Measurements from ENCODE around the gene GRK5. TPM values are rescaled to one million over a fixed set of nuclear protein-coding genes. Genes with fewer than 3 reads are reported as not detected.

Gene GRK5
- total and polyA plus RNA-seq, 3 experiments from 2014 or later = 7.7 to 13.8 (median 13.6) TPM

- Histone ChIP-seq H3K27me3 (ENCODE audit: insufficient read depth, low read length, poor library complexity, severe bottlenecking) (no peaks in the 10 kb centered on the region), H3K36me3 (ENCODE audit: insufficient read depth, low read length) (no peaks in the 10 kb centered on the region), H3K27ac (ENCODE audit: low read depth, low read length) (no peak overlapping the region), H3K9me3 (ENCODE audit: low read length) (no peaks in the 10 kb centered on the region), H3K4me1 (ENCODE audit: insufficient read depth, low read length) (no peaks in the 10 kb centered on the region), H3K4me3 (ENCODE audit: low read length) (no peak overlapping the region)
- H3K4me1 Mint-ChIP-seq = peaks cover 6 to 13% (median 10%) of the 10 kb centered on the region in 3 donors
- CTCF ChIA-PET = interaction anchor here (1.7 kb wide), 1 partner anchor 109 kb away, joined by 3 read pairs; no protein-coding TSS in a partner anchor
- POLR2A ChIA-PET = interaction anchor here (0.6 kb wide), 1 partner anchor 97 kb away, joined by 9 read pairs; no protein-coding TSS in a partner anchor
- H3K27ac Mint-ChIP-seq = no peak overlapping the region
- peaks cover 0 to 11% (median 3%) of the 10 kb centered on the region in 3 donors for H3K36me3 Mint-ChIP-seq
- no peak overlapping the region for H3K4me3 Mint-ChIP-seq
- H3K9me3 Mint-ChIP-seq = no peaks in the 10 kb centered on the region
- H3K27me3 Mint-ChIP-seq = no peaks in the 10 kb centered on the region
- no peak for DNase-seq
These were observed 184.3 kb downstream of the GRK5 start for GRCh38 chr10:119391440-119392251.

GRCh38 chr10:119393019-119393418, 185.6 kb downstream of the GRK5 start:
- H3K27me3 Mint-ChIP-seq = no peaks in the 10 kb centered on the region
- ChIA-PET CTCF (interaction anchor here (1.7 kb wide), 1 partner anchor 107 kb away, joined by 3 read pairs; no protein-coding TSS in a partner anchor), POLR2A (no interaction called here)
- Histone ChIP-seq H3K4me1 (ENCODE audit: insufficient read depth, low read length) (no peaks in the 10 kb centered on the region), H3K27me3 (ENCODE audit: insufficient read depth, low read length, poor library complexity, severe bottlenecking) (no peaks in the 10 kb centered on the region), H3K36me3 (ENCODE audit: insufficient read depth, low read length) (no peaks in the 10 kb centered on the region), H3K4me3 (ENCODE audit: low read length) (no peak overlapping the region), H3K9me3 (ENCODE audit: low read length) (no peaks in the 10 kb centered on the region), H3K27ac (ENCODE audit: low read depth, low read length) (no peak overlapping the region)
- no peak overlapping the region for H3K27ac Mint-ChIP-seq
- no peak overlapping the region for H3K4me3 Mint-ChIP-seq
- peaks cover 0 to 21% (median 3%) of the 10 kb centered on the region in 3 donors for H3K36me3 Mint-ChIP-seq
- peaks cover 6 to 13% (median 12%) of the 10 kb centered on the region in 3 donors for H3K4me1 Mint-ChIP-seq
- DNase-seq = no peak
- H3K9me3 Mint-ChIP-seq = no peaks in the 10 kb centered on the region

- H3K4me3 Mint-ChIP-seq = peak overlapping the region in 1 of 7 donors; percentile 19
- Histone ChIP-seq H3K27me3 (ENCODE audit: insufficient read depth, low read length, poor library complexity, severe bottlenecking) (no peaks in the 10 kb centered on the region), H3K36me3 (ENCODE audit: insufficient read depth, low read length) (no peaks in the 10 kb centered on the region), H3K4me3 (ENCODE audit: low read length) (no peak overlapping the region), H3K4me1 (ENCODE audit: insufficient read depth, low read length) (no peaks in the 10 kb centered on the region), H3K9me3 (ENCODE audit: low read length) (no peaks in the 10 kb centered on the region), H3K27ac (ENCODE audit: low read depth, low read length) (no peak overlapping the region)
- H3K27ac Mint-ChIP-seq = peak overlapping the region in 2 of 8 donors; percentile 42 to 58
- H3K4me1 Mint-ChIP-seq = peaks cover 6 to 13% (median 12%) of the 10 kb centered on the region in 3 donors
- no peaks in the 10 kb centered on the region for H3K9me3 Mint-ChIP-seq
- H3K27me3 Mint-ChIP-seq = no peaks in the 10 kb centered on the region
- no peak for DNase-seq
- H3K36me3 Mint-ChIP-seq = peaks cover 0 to 24% (median 3%) of the 10 kb centered on the region in 3 donors
- ChIA-PET POLR2A (no interaction called here), CTCF (no interaction called here)
These were observed 186.1 kb downstream of the GRK5 start for GRCh38 chr10:119393421-119393820.

GRCh38 chr10:119393845-119394244, 186.5 kb downstream of the GRK5 start:
- Mint-ChIP-seq H3K4me3 (peak overlapping the region in 1 of 7 donors; percentile 19), H3K9me3 (no peaks in the 10 kb centered on the region), H3K4me1 (peaks cover 6 to 13% (median 12%) of the 10 kb centered on the region in 3 donors), H3K27me3 (no peaks in the 10 kb centered on the region), H3K36me3 (peaks cover 0 to 26% (median 3%) of the 10 kb centered on the region in 3 donors), H3K27ac (peak overlapping the region in 4 of 8 donors; percentile 10 to 65 (median 50))
- ChIA-PET POLR2A (no interaction called here), CTCF (no interaction called here)
- Histone ChIP-seq H3K9me3 (ENCODE audit: low read length) (no peaks in the 10 kb centered on the region), H3K36me3 (ENCODE audit: insufficient read depth, low read length) (no peaks in the 10 kb centered on the region), H3K27me3 (ENCODE audit: insufficient read depth, low read length, poor library complexity, severe bottlenecking) (no peaks in the 10 kb centered on the region), H3K4me3 (ENCODE audit: low read length) (no peak overlapping the region), H3K27ac (ENCODE audit: low read depth, low read length) (no peak overlapping the region), H3K4me1 (ENCODE audit: insufficient read depth, low read length) (no peaks in the 10 kb centered on the region)
- DNase-seq = no peak

- peak overlapping the region in 1 of 8 donors; percentile 62 for H3K27ac Mint-ChIP-seq
- no peaks in the 10 kb centered on the region for H3K27me3 ChIP-seq (ENCODE audit: insufficient read depth, low read length, poor library complexity, severe bottlenecking)
- H3K4me1 Mint-ChIP-seq = peaks cover 6 to 13% (median 12%) of the 10 kb centered on the region in 3 donors
- ChIA-PET POLR2A (no interaction called here), CTCF (no interaction called here)
- H3K27me3 Mint-ChIP-seq = no peaks in the 10 kb centered on the region
- DNase-seq = no peak
- no peaks in the 10 kb centered on the region for H3K36me3 ChIP-seq (ENCODE audit: insufficient read depth, low read length)
- H3K36me3 Mint-ChIP-seq = peaks cover 0 to 31% (median 8%) of the 10 kb centered on the region in 3 donors
- no peaks in the 10 kb centered on the region for H3K9me3 Mint-ChIP-seq
- no peak overlapping the region for H3K27ac ChIP-seq (ENCODE audit: low read depth, low read length)
- H3K4me3 ChIP-seq (ENCODE audit: low read length) = no peak overlapping the region
- no peak overlapping the region for H3K4me3 Mint-ChIP-seq
- H3K9me3 ChIP-seq (ENCODE audit: low read length) = no peaks in the 10 kb centered on the region
- no peaks in the 10 kb centered on the region for H3K4me1 ChIP-seq (ENCODE audit: insufficient read depth, low read length)
These were observed 187.4 kb downstream of the GRK5 start for GRCh38 chr10:119394657-119395279.

GRCh38 chr10:119395280-119396007, 188.1 kb downstream of the GRK5 start:
- no peaks in the 10 kb centered on the region for H3K4me1 ChIP-seq (ENCODE audit: insufficient read depth, low read length)
- no peak overlapping the region for H3K27ac ChIP-seq (ENCODE audit: low read depth, low read length)
- ChIA-PET CTCF (no interaction called here), POLR2A (no interaction called here)
- Mint-ChIP-seq H3K9me3 (no peaks in the 10 kb centered on the region), H3K4me1 (peaks cover 6 to 13% (median 12%) of the 10 kb centered on the region in 3 donors), H3K27ac (peak overlapping the region in 2 of 8 donors; percentile 13 to 35), H3K36me3 (peaks cover 0 to 34% (median 10%) of the 10 kb centered on the region in 3 donors), H3K27me3 (no peaks in the 10 kb centered on the region), H3K4me3 (no peak overlapping the region)
- H3K36me3 ChIP-seq (ENCODE audit: insufficient read depth, low read length) = no peaks in the 10 kb centered on the region
- no peaks in the 10 kb centered on the region for H3K9me3 ChIP-seq (ENCODE audit: low read length)
- no peak for DNase-seq
- H3K4me3 ChIP-seq (ENCODE audit: low read length) = no peak overlapping the region
- H3K27me3 ChIP-seq (ENCODE audit: insufficient read depth, low read length, poor library complexity, severe bottlenecking) = no peaks in the 10 kb centered on the region

- H3K4me3 Mint-ChIP-seq = no peak overlapping the region
- no peak overlapping the region for H3K27ac ChIP-seq (ENCODE audit: low read depth, low read length)
- H3K4me1 Mint-ChIP-seq = peaks cover 6 to 13% (median 12%) of the 10 kb centered on the region in 3 donors
- no peaks in the 10 kb centered on the region for H3K36me3 ChIP-seq (ENCODE audit: insufficient read depth, low read length)
- ChIA-PET POLR2A (no interaction called here), CTCF (no interaction called here)
- H3K9me3 ChIP-seq (ENCODE audit: low read length) = no peaks in the 10 kb centered on the region
- H3K4me3 ChIP-seq (ENCODE audit: low read length) = no peak overlapping the region
- H3K27me3 Mint-ChIP-seq = no peaks in the 10 kb centered on the region
- H3K9me3 Mint-ChIP-seq = no peaks in the 10 kb centered on the region
- no peaks in the 10 kb centered on the region for H3K4me1 ChIP-seq (ENCODE audit: insufficient read depth, low read length)
- H3K36me3 Mint-ChIP-seq = peaks cover 0 to 31% (median 10%) of the 10 kb centered on the region in 3 donors
- H3K27ac Mint-ChIP-seq = peak overlapping the region in 2 of 8 donors; percentile 35 to 36
- no peaks in the 10 kb centered on the region for H3K27me3 ChIP-seq (ENCODE audit: insufficient read depth, low read length, poor library complexity, severe bottlenecking)
- DNase-seq = no peak
These were observed 188.8 kb downstream of the GRK5 start for GRCh38 chr10:119396008-119396708.

Data from CD8-positive, alpha-beta memory T cell (primary cell).